A549 (cell line): ENCODE results near the gene CREBL2. TPM values are rescaled to one million over a fixed set of nuclear protein-coding genes. Genes with fewer than 3 reads are reported as not detected.

Source experiments
- BCL3 ChIP-seq: fragments of >200 bp; sonication (Bioruptor Twin); formaldehyde crosslinking; IDR thresholded peaks from 3 replicates; pipeline ENCODE4 v1.6.1; 2016
- BHLHE40 ChIP-seq: IDR thresholded peaks from 2 replicates; pipeline ENCODE4 v1.6.1; 2012; ENCODE audit warnings: low read depth, low read length, inconsistent platforms
- CBX2 ChIP-seq: fragments of 200-600 bp; sonication (generic); IDR thresholded peaks from 2 replicates; pipeline ENCODE4 v1.6.1; 2016; ENCODE audit warnings: low read depth, mild to moderate bottlenecking, borderline replicate concordance
- CHD2 ChIP-seq: fragments of 150-350 bp; IDR thresholded peaks from 2 replicates; pipeline ENCODE4 v1.6.1; 2014; ENCODE audit warnings: low read length; ENCODE audit not compliant: partially characterized antibody
- CHD4 ChIP-seq: fragments of 200-600 bp; sonication (generic); IDR thresholded peaks from 2 replicates; pipeline ENCODE4 v1.6.1; 2016; ENCODE audit warnings: antibody characterized with exemption, mild to moderate bottlenecking, borderline replicate concordance
- ELK1 ChIP-seq: fragments of 150-350 bp; IDR thresholded peaks from 2 replicates; pipeline ENCODE4 v1.6.1; 2014; ENCODE audit warnings: low read depth, mild to moderate bottlenecking, low read length
- ESRRA ChIP-seq: fragments of 150-350 bp; IDR thresholded peaks from 2 replicates; pipeline ENCODE4 v1.6.1; 2014; ENCODE audit warnings: mild to moderate bottlenecking, low read length, borderline replicate concordance
- FOSB ChIP-seq: fragments of 250-450 bp; sonication (Bioruptor Pico); IDR thresholded peaks from 2 replicates; pipeline ENCODE4 v1.5.0; 2020; ENCODE audit warnings: mild to moderate bottlenecking, moderate library complexity
- FOXS1 ChIP-seq: fragments of 250-450 bp; sonication (Bioruptor Pico); IDR thresholded peaks from 2 replicates; pipeline ENCODE4 v1.5.0; 2020; ENCODE audit warnings: mild to moderate bottlenecking, moderate library complexity
- HES2 ChIP-seq: fragments of >200 bp; sonication (Bioruptor Twin); formaldehyde crosslinking; IDR thresholded peaks from 2 replicates; pipeline ENCODE4 v1.6.1; 2016
- HEYL ChIP-seq: fragments of 250-450 bp; sonication (Bioruptor Pico); IDR thresholded peaks from 2 replicates; pipeline ENCODE4 v1.8.0; 2021; ENCODE audit warnings: mild to moderate bottlenecking, moderate library complexity
- HMGXB4 ChIP-seq: fragments of 250-450 bp; sonication (Bioruptor Pico); IDR thresholded peaks from 2 replicates; pipeline ENCODE4 v1.5.0; 2021; ENCODE audit warnings: mild to moderate bottlenecking, moderate library complexity, borderline replicate concordance
- HOXB5 ChIP-seq: fragments of 250-450 bp; sonication (Bioruptor Pico); IDR thresholded peaks from 2 replicates; pipeline ENCODE4 v1.5.0; 2020; ENCODE audit warnings: mild to moderate bottlenecking, moderate library complexity
- JUN ChIP-seq, 2 experiments: fragments of >200 bp; sonication (Bioruptor Twin); formaldehyde crosslinking; IDR thresholded peaks; 2 replicates in 1 of 2; 3 replicates in 1 of 2; pipeline ENCODE4 v1.6.1; 2016 to 2017
- JUNB ChIP-seq: fragments of >200 bp; sonication (Bioruptor Twin); formaldehyde crosslinking; IDR thresholded peaks from 2 replicates; pipeline ENCODE4 v1.6.1; 2016
- MAZ ChIP-seq: fragments of 150-350 bp; IDR thresholded peaks from 2 replicates; pipeline ENCODE4 v1.6.1; 2014; ENCODE audit warnings: antibody characterized with exemption, low read depth, low read length, borderline replicate concordance
- MYC ChIP-seq: IDR thresholded peaks from 2 replicates; pipeline ENCODE4 v1.6.1; 2012; ENCODE audit warnings: mild to moderate bottlenecking, inconsistent platforms, low read length, improper control_type of control experiment, borderline replicate concordance
- NR3C1 ChIP-seq: fragments of >200 bp; sonication (Bioruptor Twin); formaldehyde crosslinking; IDR thresholded peaks from 3 replicates; pipeline ENCODE4 v1.6.1; 2017
- RAD21 ChIP-seq, 2 experiments: fragments of >200 bp in 1 of 2; sonication (Bioruptor Twin) in 1 of 2; formaldehyde crosslinking in 1 of 2; IDR thresholded peaks in 1 of 2; conservative IDR thresholded peaks in 1 of 2; 2 replicates in 1 of 2; 3 replicates in 1 of 2; pipeline ENCODE4 v1.6.1; 2012 to 2018; ENCODE audit warnings: inconsistent platforms in 1 of 2
- SREBF2 ChIP-seq: fragments of 450-650 bp; IDR thresholded peaks from 2 replicates; pipeline ENCODE4 v1.6.1; 2014; ENCODE audit warnings: mild to moderate bottlenecking, moderate library complexity
- TFCP2L1 ChIP-seq: fragments of 250-450 bp; sonication (Bioruptor Pico); IDR thresholded peaks from 2 replicates; pipeline ENCODE4 v1.5.0; 2021; ENCODE audit warnings: mild to moderate bottlenecking
- TP53 ChIP-seq: fragments of 250-450 bp; sonication (Bioruptor Pico); IDR thresholded peaks from 2 replicates; pipeline ENCODE4 v1.5.0; 2021; ENCODE audit warnings: mild to moderate bottlenecking, moderate library complexity
- ZC3H11A ChIP-seq: fragments of 450-650 bp; IDR thresholded peaks from 2 replicates; pipeline ENCODE4 v1.6.1; 2014; ENCODE audit warnings: antibody characterized with exemption, mild to moderate bottlenecking
- ZSCAN20 ChIP-seq: fragments of 250-450 bp; sonication (Bioruptor Pico); IDR thresholded peaks from 2 replicates; pipeline ENCODE4 v1.8.0; 2022; ENCODE audit warnings: mild to moderate bottlenecking, moderate library complexity
- polyA plus RNA-seq, 4 experiments: library from polyadenylated mRNA; depleted of rRNA in 3 of 4; stranded (reverse); fragments of >200 nt; fragmentation: RNase III in 1 of 4; extraction: RNeasy Plus Mini Kit Qiagen cat#74134 plus additional on column Dnase treatment in 1 of 4; gene quantifications; 2 replicates in 3 of 4; 3 replicates in 1 of 4; pipeline ENCODE4 v1.2.3, GENCODE V29; 2011 to 2017
- TF ChIP-seq, protein P1 (sequence below): IDR thresholded peaks from 2 replicates; pipeline ENCODE4 v1.6.1; 2012; ENCODE audit warnings: low read depth, borderline replicate concordance

Gene CREBL2
- polyA plus RNA-seq, 2 of the 4 experiments (the other 2 are of a cell fraction): 24.3 to 31.4 TPM

- TF ChIP-seq RAD21 (conservative IDR thresholded peaks at IDR 0.05 in 1 of 2, IDR thresholded peaks at IDR 0.05 in 1 of 2) (peak in 1 of 2 experiments; percentile 39; a peak in 2 of 5 replicates), ELK1 (no peak), FOSB (CRISPR knock-in tag) (no peak), ZSCAN20 (CRISPR knock-in tag) (no peak; the same call in 1 of the 2 replicates), MYC (0 out of 2 replicates have a peak, but pooled peaks have one; percentile 23), FOXS1 (CRISPR knock-in tag) (no peak), MAZ (peak; percentile 33; the same call in 1 of the 2 replicates), HOXB5 (CRISPR knock-in tag) (no peak), ZC3H11A (no peak), TP53 (CRISPR knock-in tag) (0 out of 2 replicates have a peak, but pooled peaks have one; percentile 34), HES2 (no peak), NR3C1 (no peak), ESRRA (no peak), JUNB (no peak; the same call in 1 of the 2 replicates), CHD2 (no peak), HMGXB4 (no peak; the same call in 1 of the 2 replicates), BCL3 (peak; percentile 65; the same call in 1 of the 3 replicates), CBX2 (no peak), TFCP2L1 (no peak), BHLHE40 (no peak), CHD4 (no peak), JUN (IDR thresholded peaks at IDR 0.05) (peak; percentile 33 to 83; a peak in 4 of 5 replicates), SREBF2 (no peak), HEYL (CRISPR knock-in tag) (no peak)
- TF ChIP-seq, protein P1, sequence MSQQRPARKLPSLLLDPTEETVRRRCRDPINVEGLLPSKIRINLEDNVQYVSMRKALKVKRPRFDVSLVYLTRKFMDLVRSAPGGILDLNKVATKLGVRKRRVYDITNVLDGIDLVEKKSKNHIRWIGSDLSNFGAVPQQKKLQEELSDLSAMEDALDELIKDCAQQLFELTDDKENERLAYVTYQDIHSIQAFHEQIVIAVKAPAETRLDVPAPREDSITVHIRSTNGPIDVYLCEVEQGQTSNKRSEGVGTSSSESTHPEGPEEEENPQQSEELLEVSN: no peak
Observed at GRCh38 chr12:12562585-12563261, 49.0 kb upstream of the CREBL2 start, which contains the start of gene DUSP16 (continued).
